ENCODE data around the gene MATK. TPM values are rescaled to one million over a fixed set of nuclear protein-coding genes. Genes with fewer than 3 reads are reported as not detected.

MATK gene
- total RNA-seq: not detected in 2 replicates
- long read RNA-seq: 0 reads

DNA sequence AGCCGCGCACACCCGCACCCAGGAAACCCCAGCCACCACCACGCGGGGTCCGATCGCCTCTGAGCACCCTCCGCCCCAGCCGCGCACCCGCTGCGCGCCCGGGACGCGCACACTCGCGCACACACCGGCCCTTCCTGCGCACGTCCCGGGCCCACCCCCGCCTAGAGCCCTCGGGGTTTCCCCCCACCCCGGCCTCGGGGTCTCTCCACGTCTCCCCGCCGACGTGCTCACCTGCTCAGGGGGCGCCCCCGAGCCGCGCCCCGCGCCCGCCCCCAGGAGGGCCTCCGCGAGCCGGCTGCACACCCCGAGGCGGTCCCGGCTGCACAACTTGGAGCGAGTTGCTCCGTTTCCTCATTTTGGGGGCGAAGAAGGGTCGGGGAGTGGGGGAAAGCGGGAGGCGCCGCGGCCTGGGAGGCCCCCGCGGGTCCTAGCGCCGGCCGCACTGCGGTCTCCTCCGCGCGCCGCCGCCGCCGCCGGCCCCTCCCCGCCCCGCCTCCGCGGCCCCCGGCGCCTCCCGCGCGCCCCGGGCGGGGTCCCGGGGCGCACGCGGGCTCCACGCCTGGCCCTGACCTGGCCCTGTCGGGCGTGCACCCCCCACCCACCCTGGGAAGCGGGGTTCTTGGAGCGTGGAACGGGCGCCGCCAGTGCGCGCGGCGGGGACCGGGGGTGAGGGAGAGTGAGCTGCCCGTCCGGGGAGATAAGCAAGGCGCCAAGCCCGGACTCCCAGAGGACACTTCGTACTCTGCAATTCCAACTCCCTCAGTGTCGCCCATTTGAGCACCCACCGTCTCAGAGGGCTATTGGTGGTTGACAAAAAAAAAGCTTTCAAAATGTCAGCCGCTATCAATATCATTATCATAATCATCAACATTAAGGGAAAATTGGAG is at the start of gene MATK:
MATK (minus strand) TSS at position 444 of the 887 bp plus-strand sequence. CDS start 1,246 bp downstream, outside the sequence.
- Mint-ChIP-seq H3K27ac (ENCODE audit: unreplicated experiment) (no peak within 1 kb of the TSS), H3K27me3 (ENCODE audit: low read depth) (peaks cover 81% of the 10 kb centered on the region)

GRCh38 chr19:3835055-3835435 is 48.9 kb upstream of the MATK start:
- no peak overlapping the region for H3K4me3 Mint-ChIP-seq
- H3K4me1 Mint-ChIP-seq: peaks cover 9% of the 10 kb centered on the region
- H3K9me3 Mint-ChIP-seq: peaks cover 3% of the 10 kb centered on the region
- TF ChIP-seq, protein P1, sequence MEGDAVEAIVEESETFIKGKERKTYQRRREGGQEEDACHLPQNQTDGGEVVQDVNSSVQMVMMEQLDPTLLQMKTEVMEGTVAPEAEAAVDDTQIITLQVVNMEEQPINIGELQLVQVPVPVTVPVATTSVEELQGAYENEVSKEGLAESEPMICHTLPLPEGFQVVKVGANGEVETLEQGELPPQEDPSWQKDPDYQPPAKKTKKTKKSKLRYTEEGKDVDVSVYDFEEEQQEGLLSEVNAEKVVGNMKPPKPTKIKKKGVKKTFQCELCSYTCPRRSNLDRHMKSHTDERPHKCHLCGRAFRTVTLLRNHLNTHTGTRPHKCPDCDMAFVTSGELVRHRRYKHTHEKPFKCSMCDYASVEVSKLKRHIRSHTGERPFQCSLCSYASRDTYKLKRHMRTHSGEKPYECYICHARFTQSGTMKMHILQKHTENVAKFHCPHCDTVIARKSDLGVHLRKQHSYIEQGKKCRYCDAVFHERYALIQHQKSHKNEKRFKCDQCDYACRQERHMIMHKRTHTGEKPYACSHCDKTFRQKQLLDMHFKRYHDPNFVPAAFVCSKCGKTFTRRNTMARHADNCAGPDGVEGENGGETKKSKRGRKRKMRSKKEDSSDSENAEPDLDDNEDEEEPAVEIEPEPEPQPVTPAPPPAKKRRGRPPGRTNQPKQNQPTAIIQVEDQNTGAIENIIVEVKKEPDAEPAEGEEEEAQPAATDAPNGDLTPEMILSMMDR (conservative IDR thresholded peaks at IDR 0.05): no peak
- H3K36me3 Mint-ChIP-seq (ENCODE audit: low read depth): no peaks in the 10 kb centered on the region
- no peak overlapping the region for H3K27ac Mint-ChIP-seq (ENCODE audit: unreplicated experiment)
- H3K27me3 Mint-ChIP-seq (ENCODE audit: low read depth): peaks cover 2% of the 10 kb centered on the region
- DNase-seq (ENCODE audit: low read depth, low spot score): no peak

More for the DNA sequence above, at the start of gene MATK:
- DNase-seq (ENCODE audit: low read depth, low spot score): no peak
- H3K9me3 Mint-ChIP-seq: peaks cover 8% of the 10 kb centered on the region
- H3K4me3 Mint-ChIP-seq: peak within 1 kb of the TSS; percentile 41
- no peaks in the 10 kb centered on the region for H3K36me3 Mint-ChIP-seq (ENCODE audit: low read depth)
- TF ChIP-seq, protein P1 (conservative IDR thresholded peaks at IDR 0.05): no peak
- no peaks in the 10 kb centered on the region for H3K4me1 Mint-ChIP-seq

DNA sequence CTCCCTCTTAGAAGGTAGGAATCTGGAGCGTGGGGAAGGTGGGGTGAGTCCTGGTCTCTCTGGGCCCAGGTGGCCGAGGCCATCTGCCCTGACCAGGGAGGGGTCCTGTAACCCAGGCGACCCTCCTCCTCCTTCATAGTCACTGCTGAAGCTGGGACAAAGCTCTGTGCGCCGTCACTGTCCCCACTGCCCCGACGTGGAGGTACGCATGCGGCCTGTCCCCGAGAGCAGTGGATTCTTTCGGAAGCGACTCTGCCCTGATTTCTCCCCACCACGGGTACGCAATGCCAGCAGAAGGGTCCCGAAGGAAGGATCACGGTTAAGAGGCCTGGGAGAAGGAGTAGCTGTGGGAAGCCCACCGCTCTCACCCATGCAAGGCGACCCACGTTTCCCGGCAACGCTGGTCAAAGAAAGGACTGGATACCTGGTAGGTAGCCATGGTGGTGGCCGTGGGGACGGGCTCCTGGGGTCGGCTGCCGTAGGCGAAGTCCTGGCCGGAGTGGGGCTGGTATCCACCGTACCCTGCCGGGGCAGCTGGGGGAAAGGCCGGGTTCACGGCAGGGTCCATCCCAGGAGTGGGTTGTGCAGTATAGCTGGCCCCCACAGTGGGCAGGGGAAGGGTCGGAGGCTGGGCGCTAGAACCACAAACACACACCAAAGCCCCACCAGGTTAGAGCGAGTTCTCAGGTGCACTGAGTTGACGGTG is 48.3 kb upstream of the MATK start:
- peaks cover 3% of the 10 kb centered on the region for H3K9me3 Mint-ChIP-seq
- no peaks in the 10 kb centered on the region for H3K36me3 Mint-ChIP-seq (ENCODE audit: low read depth)
- H3K4me3 Mint-ChIP-seq: no peak overlapping the region
- H3K4me1 Mint-ChIP-seq: peaks cover 4% of the 10 kb centered on the region
- TF ChIP-seq, protein P1 (conservative IDR thresholded peaks at IDR 0.05): no peak
- H3K27me3 Mint-ChIP-seq (ENCODE audit: low read depth): peaks cover 2% of the 10 kb centered on the region
- no peak for DNase-seq (ENCODE audit: low read depth, low spot score)
- no peak overlapping the region for H3K27ac Mint-ChIP-seq (ENCODE audit: unreplicated experiment)

GRCh38 chr19:3833578-3834348 is 47.6 kb upstream of the MATK start:
- H3K9me3 Mint-ChIP-seq: peaks cover 3% of the 10 kb centered on the region
- no peak for DNase-seq (ENCODE audit: low read depth, low spot score)
- H3K36me3 Mint-ChIP-seq (ENCODE audit: low read depth): no peaks in the 10 kb centered on the region
- H3K27me3 Mint-ChIP-seq (ENCODE audit: low read depth): peaks cover 2% of the 10 kb centered on the region
- peaks cover 3% of the 10 kb centered on the region for H3K4me1 Mint-ChIP-seq
- H3K27ac Mint-ChIP-seq (ENCODE audit: unreplicated experiment): no peak overlapping the region
- no peak overlapping the region for H3K4me3 Mint-ChIP-seq
- TF ChIP-seq, protein P1 (conservative IDR thresholded peaks at IDR 0.05): no peak

DNA sequence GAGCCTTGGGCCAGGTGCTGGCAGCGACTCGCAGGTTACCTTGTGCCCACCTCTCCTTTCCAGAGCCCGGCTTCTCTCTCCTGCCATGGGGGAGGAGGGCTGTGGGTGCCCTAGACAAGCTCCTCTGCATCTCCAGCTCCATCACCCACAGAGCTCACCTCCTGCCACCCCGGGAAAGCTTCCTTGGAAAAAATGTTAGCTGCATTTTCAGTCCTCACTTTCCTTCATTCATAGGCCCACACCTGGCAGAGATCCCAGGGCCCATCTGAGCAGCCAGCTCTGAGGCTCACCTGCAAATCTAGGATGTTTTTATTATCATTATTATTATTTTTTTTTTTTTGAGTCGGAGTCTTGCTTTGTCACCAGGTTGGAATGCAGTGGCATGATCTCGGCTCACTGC is 45.8 kb upstream of the MATK start:
- H3K36me3 Mint-ChIP-seq (ENCODE audit: low read depth): no peaks in the 10 kb centered on the region
- no peak overlapping the region for H3K27ac Mint-ChIP-seq (ENCODE audit: unreplicated experiment)
- peaks cover 3% of the 10 kb centered on the region for H3K4me1 Mint-ChIP-seq
- no peaks in the 10 kb centered on the region for H3K27me3 Mint-ChIP-seq (ENCODE audit: low read depth)
- TF ChIP-seq, protein P1 (conservative IDR thresholded peaks at IDR 0.05): no peak
- no peak for DNase-seq (ENCODE audit: low read depth, low spot score)
- no peaks in the 10 kb centered on the region for H3K9me3 Mint-ChIP-seq
- H3K4me3 Mint-ChIP-seq: no peak overlapping the region
